Neural cell (in vitro differentiated cells): ENCODE results near the gene HPSE2. TPM values are rescaled to one million over a fixed set of nuclear protein-coding genes. Genes with fewer than 3 reads are reported as not detected.

Experiments used
- H2AFZ ChIP-seq: fragments of 200-600, 300-800 bp; sonication (generic), shearing (Covaris generic); 2 replicates; pipeline ENCODE4 v1.6.0; 2014; ENCODE audit warnings: low read depth, mild to moderate bottlenecking, antibody characterized with exemption, low read length, moderate library complexity
- H3F3A ChIP-seq: fragments of 200-600 bp; shearing (Covaris generic); 2 replicates; pipeline ENCODE4 v1.6.1; 2016; ENCODE audit warnings: mild to moderate bottlenecking, moderate library complexity, mixed read lengths, antibody characterized with exemption, low read length; ENCODE audit not compliant: insufficient read depth, poor library complexity, severe bottlenecking
- H3K27ac ChIP-seq: fragments of 200-600, 300-800 bp; sonication (generic), shearing (Covaris generic); 2 replicates; pipeline ENCODE4 v1.5.1; 2014; ENCODE audit warnings: mild to moderate bottlenecking, low read length, moderate library complexity
- H3K27me3 ChIP-seq: fragments of 300-800, 200-600 bp; sonication (generic), shearing (Covaris generic); 2 replicates; pipeline ENCODE4 v1.6.0; 2014; ENCODE audit warnings: mild to moderate bottlenecking, low read depth, low read length, moderate library complexity; ENCODE audit not compliant: insufficient read depth
- H3K36me3 ChIP-seq: fragments of 300-800, 200-600 bp; sonication (generic), shearing (Covaris generic); 2 replicates; pipeline ENCODE4 v1.5.1; 2014; ENCODE audit warnings: mild to moderate bottlenecking, antibody characterized with exemption, low read length, moderate library complexity; ENCODE audit not compliant: insufficient read depth
- H3K4me2 ChIP-seq: fragments of 300-800, 200-600 bp; sonication (generic), shearing (Covaris generic); 2 replicates; pipeline ENCODE4 v1.6.0; 2014; ENCODE audit warnings: mild to moderate bottlenecking, low read length
- H3K4me3 ChIP-seq: fragments of 300-800, 200-600 bp; sonication (generic), shearing (Covaris generic); 2 replicates; pipeline ENCODE4 v1.5.1; 2014; ENCODE audit warnings: mild to moderate bottlenecking, low read length, moderate library complexity
- H3K79me2 ChIP-seq: fragments of 200-600 bp; shearing (Covaris generic); replicated peaks from 2 replicates; pipeline ENCODE4 v1.6.0; 2014; ENCODE audit warnings: mild to moderate bottlenecking, low read length, moderate library complexity; ENCODE audit not compliant: insufficient read depth
- H3K9ac ChIP-seq: fragments of 300-800, 200-600 bp; sonication (generic), shearing (Covaris generic); 2 replicates; pipeline ENCODE4 v1.6.1; 2016; ENCODE audit warnings: mild to moderate bottlenecking, low read length, mixed read lengths
- H3K9me2 ChIP-seq: fragments of 200-600 bp; shearing (Covaris generic); 2 replicates; pipeline ENCODE4 v1.6.1; 2016; ENCODE audit warnings: mild to moderate bottlenecking, low read length, mixed read lengths; ENCODE audit not compliant: insufficient read depth
- H3K9me3 ChIP-seq: fragments of 200-600, 300-800 bp; sonication (generic), shearing (Covaris generic); 2 replicates; pipeline ENCODE4 v1.6.1; 2016; ENCODE audit warnings: mild to moderate bottlenecking, mixed run types, low read length, moderate library complexity, mixed read lengths
- H4K20me1 ChIP-seq: fragments of 200-600 bp; shearing (Covaris generic); 2 replicates; pipeline ENCODE4 v1.6.1; 2016; ENCODE audit warnings: mild to moderate bottlenecking, mixed run types; ENCODE audit not compliant: insufficient read depth
- CTCF ChIP-seq: fragments of 450-650 bp; IDR thresholded peaks from 2 replicates; pipeline ENCODE4 v1.5.1; 2014; ENCODE audit warnings: antibody characterized with exemption, mild to moderate bottlenecking, moderate library complexity; ENCODE audit not compliant: poor library complexity, severe bottlenecking
- EP300 ChIP-seq: fragments of 450-650 bp; conservative IDR thresholded peaks from 2 replicates; pipeline ENCODE4 v1.6.1; 2014; ENCODE audit warnings: antibody characterized with exemption, mild to moderate bottlenecking, moderate library complexity; ENCODE audit not compliant: poor library complexity, severe bottlenecking
- EZH2 ChIP-seq: fragments of 200-600, 300-800 bp; shearing (Covaris generic), sonication (generic); IDR thresholded peaks from 2 replicates; pipeline ENCODE4 v1.6.1; 2014; ENCODE audit warnings: antibody characterized with exemption, low read length, borderline replicate concordance, mild to moderate bottlenecking; ENCODE audit not compliant: insufficient read depth, poor library complexity, severe bottlenecking
- MXI1 ChIP-seq: fragments of 450-650 bp; conservative IDR thresholded peaks from 2 replicates; pipeline ENCODE4 v1.6.1; 2014; ENCODE audit warnings: antibody characterized with exemption, mild to moderate bottlenecking; ENCODE audit not compliant: poor library complexity, severe bottlenecking
- POLR2AphosphoS5 ChIP-seq: IDR thresholded peaks from 2 replicates; pipeline ENCODE4 v1.6.1; 2012
- RAD21 ChIP-seq: fragments of 450-650 bp; conservative IDR thresholded peaks from 2 replicates; pipeline ENCODE4 v1.6.1; 2014; ENCODE audit warnings: antibody characterized with exemption, mild to moderate bottlenecking, moderate library complexity
- REST ChIP-seq: IDR thresholded peaks from 2 replicates; pipeline ENCODE4 v1.6.1; 2012; ENCODE audit warnings: borderline replicate concordance
- SMC3 ChIP-seq: fragments of 450-650 bp; conservative IDR thresholded peaks from 2 replicates; pipeline ENCODE4 v1.6.1; 2014; ENCODE audit warnings: antibody characterized with exemption, mild to moderate bottlenecking, moderate library complexity; ENCODE audit not compliant: poor library complexity
- TAF1 ChIP-seq: IDR thresholded peaks from 2 replicates; pipeline ENCODE4 v1.6.1; 2012; ENCODE audit warnings: low read depth
- polyA plus RNA-seq: library from polyadenylated mRNA; depleted of rRNA; stranded (reverse); fragments of >200 nt; gene quantifications from 2 replicates; pipeline ENCODE4 v1.2.3, GENCODE V29; 2014

Gene HPSE2
- polyA plus RNA-seq, 1 donor from 2014 or later: not detected

- Histone ChIP-seq H3K9ac (no peak overlapping the region), H3K4me2 (no peak overlapping the region), H3F3A (no peaks in the 10 kb centered on the region), H3K36me3 (no peaks in the 10 kb centered on the region), H3K9me2 (no peaks in the 10 kb centered on the region), H3K79me2 (no peaks in the 10 kb centered on the region), H4K20me1 (no peaks in the 10 kb centered on the region), H3K9me3 (no peaks in the 10 kb centered on the region), H2AFZ (no peak overlapping the region), H3K4me3 (no peak overlapping the region), H3K27ac (no peak overlapping the region), H3K27me3 (no peaks in the 10 kb centered on the region)
- no peak for TF ChIP-seq CTCF
- no peak for TF ChIP-seq EP300
- TF ChIP-seq RAD21: no peak
- no peak for TF ChIP-seq TAF1
- TF ChIP-seq REST: no peak
- no peak for TF ChIP-seq EZH2
- TF ChIP-seq SMC3: no peak
- TF ChIP-seq POLR2AphosphoS5: no peak
- TF ChIP-seq MXI1: no peak
Observed at GRCh38 chr10:98602224-98602623, 633.4 kb downstream of the HPSE2 start.

- TF ChIP-seq SMC3: no peak
- no peak for TF ChIP-seq REST
- TF ChIP-seq CTCF: no peak
- no peak for TF ChIP-seq EZH2
- no peak for TF ChIP-seq TAF1
- no peak for TF ChIP-seq EP300
- no peak for TF ChIP-seq MXI1
- no peak for TF ChIP-seq RAD21
- TF ChIP-seq POLR2AphosphoS5: no peak
- no peak overlapping the region for H3K4me2 ChIP-seq
- no peaks in the 10 kb centered on the region for H3K79me2 ChIP-seq
- no peak overlapping the region for H2AFZ ChIP-seq
- H3K4me3 ChIP-seq: no peak overlapping the region
- H3K9me3 ChIP-seq: no peaks in the 10 kb centered on the region
- no peaks in the 10 kb centered on the region for H3K36me3 ChIP-seq
- no peaks in the 10 kb centered on the region for H3K27me3 ChIP-seq
- no peak overlapping the region for H3K27ac ChIP-seq
- H4K20me1 ChIP-seq: no peaks in the 10 kb centered on the region
- no peaks in the 10 kb centered on the region for H3K9me2 ChIP-seq
- H3K9ac ChIP-seq: no peak overlapping the region
- no peaks in the 10 kb centered on the region for H3F3A ChIP-seq
Observed at GRCh38 chr10:98599032-98599610, 636.5 kb downstream of the HPSE2 start.
